ENCODE data around the gene TBXAS1. TPM values are rescaled to one million over a fixed set of nuclear protein-coding genes. Genes with fewer than 3 reads are reported as not detected.

The TBXAS1 gene
- total RNA-seq, 1 donor, result not detected

DNA sequence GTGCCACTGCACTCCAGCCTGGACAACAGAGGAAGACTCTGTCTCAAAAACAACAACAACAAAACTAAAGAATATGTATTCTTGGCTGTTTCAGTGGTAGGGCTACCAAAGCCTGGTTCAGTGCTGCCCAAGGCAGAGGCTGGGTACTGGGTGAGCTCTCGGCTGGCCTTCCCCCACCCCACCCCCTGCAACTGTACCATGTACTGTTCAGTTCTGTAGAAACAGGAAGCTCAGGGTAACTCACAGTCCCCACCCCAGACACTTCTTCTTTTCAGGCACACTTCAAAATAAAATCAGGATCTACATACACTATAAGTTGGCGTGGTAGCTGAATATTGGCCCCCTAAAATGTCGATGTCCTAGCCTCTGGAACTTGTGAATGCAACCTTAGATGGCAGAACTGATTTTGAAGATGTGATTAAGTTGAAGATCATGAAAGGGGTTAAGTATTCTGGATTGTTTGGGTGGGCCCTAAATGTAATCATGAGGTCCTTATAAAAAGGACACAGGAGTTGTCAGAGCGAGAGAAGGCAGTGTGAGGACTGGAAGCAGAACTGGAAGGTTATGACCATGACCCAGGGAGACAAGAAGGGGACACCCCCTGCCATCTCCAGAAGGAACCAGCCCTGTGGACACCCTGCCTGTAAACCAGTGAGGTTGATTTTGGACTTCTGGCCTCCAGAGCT lies 31.2 kb downstream of the TBXAS1 start:
- no peak overlapping the region for H3K4me3 ChIP-seq (ENCODE audit: low read depth, low read length)
- no peak for DNase-seq (ENCODE audit: low read depth)
- no peak for TF ChIP-seq CTCF (IDR thresholded peaks at IDR 0.05; ENCODE audit: insufficient read depth, low read depth, low read length)

- TF ChIP-seq CTCF (IDR thresholded peaks at IDR 0.05; ENCODE audit: insufficient read depth, low read depth, low read length), result no peak
- no peak for DNase-seq (ENCODE audit: low read depth)
- no peak overlapping the region for H3K4me3 ChIP-seq (ENCODE audit: low read depth, low read length)
These were observed 32.7 kb downstream of the TBXAS1 start for GRCh38 chr7:139861803-139862202.

DNA sequence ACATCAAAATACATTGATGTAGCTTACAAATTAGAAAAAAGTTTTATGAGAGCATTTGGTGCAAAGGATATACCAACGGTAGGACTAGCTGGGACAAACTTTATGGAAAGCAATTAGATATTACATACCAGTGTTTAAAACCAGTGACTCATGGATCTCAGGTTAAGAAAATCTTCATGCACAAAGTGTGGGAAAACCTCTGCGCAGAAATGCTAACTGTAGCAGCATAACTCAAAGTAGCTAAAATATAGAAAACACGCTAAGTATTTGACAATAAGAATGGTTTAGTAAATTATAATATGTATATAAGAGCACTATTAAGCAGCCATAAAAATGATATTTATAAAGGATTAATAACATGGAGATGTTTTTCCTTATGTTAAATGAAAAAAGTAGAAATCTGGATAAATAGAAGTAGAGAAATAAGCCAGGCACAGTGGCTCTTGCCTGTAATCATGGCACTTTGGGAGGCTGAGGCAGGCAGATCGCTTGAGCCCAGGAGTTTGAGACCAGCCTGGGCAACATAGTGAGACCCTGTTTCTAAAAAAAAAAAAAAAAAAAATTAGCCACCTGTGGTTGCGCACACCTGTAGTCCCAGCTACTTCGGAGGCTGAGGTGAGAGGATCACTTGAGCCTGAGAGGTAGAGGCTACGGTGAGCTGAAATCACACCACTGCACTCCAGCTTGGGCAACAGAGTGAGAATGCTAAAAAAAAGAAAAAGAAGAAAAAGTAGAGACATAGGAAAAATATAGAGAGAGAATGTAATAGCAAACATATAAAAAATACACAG lies 37.2 kb downstream of the TBXAS1 start:
- no peak for DNase-seq (ENCODE audit: low read depth)
- TF ChIP-seq CTCF (IDR thresholded peaks at IDR 0.05; ENCODE audit: insufficient read depth, low read depth, low read length), result no peak
- H3K4me3 ChIP-seq (ENCODE audit: low read depth, low read length), result no peak overlapping the region

GRCh38 chr7:139867847-139868246 lies 38.8 kb downstream of the TBXAS1 start:
- no peak for TF ChIP-seq CTCF (IDR thresholded peaks at IDR 0.05; ENCODE audit: insufficient read depth, low read depth, low read length)
- no peak for DNase-seq (ENCODE audit: low read depth)
- H3K4me3 ChIP-seq (ENCODE audit: low read depth, low read length), result no peak overlapping the region

GRCh38 chr7:139869886-139870285 lies 40.8 kb downstream of the TBXAS1 start:
- DNase-seq (ENCODE audit: low read depth), result no peak
- TF ChIP-seq CTCF (IDR thresholded peaks at IDR 0.05; ENCODE audit: insufficient read depth, low read depth, low read length), result no peak
- no peak overlapping the region for H3K4me3 ChIP-seq (ENCODE audit: low read depth, low read length)

DNA sequence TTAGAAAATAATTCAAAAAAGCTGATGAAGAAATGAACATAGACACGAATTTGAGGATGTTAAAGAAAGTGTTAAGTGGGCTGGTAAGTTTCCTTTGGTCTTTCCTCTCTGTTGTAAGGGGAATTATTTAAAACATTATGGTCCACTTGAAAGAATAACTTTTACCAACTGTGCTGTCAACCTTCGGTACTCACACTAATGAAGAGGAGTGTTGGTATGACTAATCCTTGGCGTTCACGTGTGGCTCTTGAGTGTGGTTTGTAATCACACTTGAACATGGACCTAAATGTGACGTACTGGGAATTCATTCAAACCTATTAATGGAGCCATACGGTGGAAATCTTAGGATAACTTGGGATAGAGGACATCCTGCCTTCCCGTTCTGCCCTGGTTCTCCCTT lies 41.3 kb downstream of the TBXAS1 start:
- H3K4me3 ChIP-seq (ENCODE audit: low read depth, low read length), result no peak overlapping the region
- TF ChIP-seq CTCF (IDR thresholded peaks at IDR 0.05; ENCODE audit: insufficient read depth, low read depth, low read length), result no peak
- no peak for DNase-seq (ENCODE audit: low read depth)

All from fibroblast of villous mesenchyme (primary cell).